Activated B cell treated with CpG ODN at 0.5 μM for 24 hours (primary cell): ENCODE measurements around the gene LIG3. TPM values are rescaled to one million over a fixed set of nuclear protein-coding genes. Genes with fewer than 3 reads are reported as not detected.
A peak's percentile ranks its signal among the peaks of the same experiment; 100 is the strongest.

Experiments used
- ATAC-seq: fragments of 200-7000 bp; cut with Tn5 transposase; one replicate; pipeline ENCODE4 v1.10.0; 2021; ENCODE audit warnings: low read depth, mild to moderate bottlenecking, moderate library complexity
- CTCF ChIA-PET: fragments of 350-600 bp; sonication (Branson Sonifier 250); formaldehyde crosslinking; loops from one replicate; lab custom pipeline; 2021; ENCODE audit warnings: antibody characterized with exemption; lab: Charles Lee
- POLR2A ChIA-PET: fragments of 350-600 bp; sonication (Branson Sonifier 250); formaldehyde crosslinking; loops from one replicate; lab custom pipeline; 2021; ENCODE audit warnings: antibody characterized with exemption; lab: Charles Lee
- DNase-seq: peaks from one replicate; pipeline ENCODE4 v3.0.0; 2022
- H3K27ac Mint-ChIP-seq: one replicate; pipeline ENCODE4 v1.8.0; 2020; ENCODE audit warnings: mixed read lengths
- H3K27me3 Mint-ChIP-seq: one replicate; pipeline ENCODE4 v1.8.0; 2021; ENCODE audit warnings: mixed read lengths
- H3K36me3 Mint-ChIP-seq: one replicate; pipeline ENCODE4 v1.8.0; 2021; ENCODE audit warnings: low read depth, mixed read lengths
- H3K4me1 Mint-ChIP-seq: one replicate; pipeline ENCODE4 v1.8.0; 2021; ENCODE audit warnings: mixed read lengths
- H3K4me3 Mint-ChIP-seq: one replicate; pipeline ENCODE4 v1.8.0; 2020; ENCODE audit warnings: mild to moderate bottlenecking, mixed read lengths
- H3K9me3 Mint-ChIP-seq: one replicate; pipeline ENCODE4 v1.8.0; 2020; ENCODE audit warnings: mixed read lengths
- CTCF ChIP-seq: fragments of 200-600 bp; IDR thresholded peaks from one replicate; pipeline ENCODE4 v1.8.0; 2022; ENCODE audit warnings: antibody characterized with exemption, mild to moderate bottlenecking
- intact Hi-C: fragments of 100-400 bp; cut with micrococcal nuclease; formaldehyde crosslinking; loops from one replicate; pipeline ENCODE4 v1.15.1; 2024
- total RNA-seq: library from RNA; stranded (reverse); gene quantifications from 2 replicates; pipeline ENCODE4 v1.2.3, GENCODE V29; 2022

LIG3 gene
- total RNA-seq, 1 donor from 2014 or later, result 42.4 TPM

- Mint-ChIP-seq H3K9me3 (no peaks in the 10 kb centered on the region), H3K4me1 (peaks cover 61% of the 10 kb centered on the region), H3K36me3 (peaks cover 3% of the 10 kb centered on the region), H3K27ac (peak overlapping the region; percentile 86), H3K27me3 (no peaks in the 10 kb centered on the region), H3K4me3 (peak overlapping the region; percentile 54)
- no peak for DNase-seq
- ChIA-PET POLR2A (interaction anchor here (2.4 kb wide), 1 partner anchor 12 kb away, joined by 18 read pairs; the partner anchor contains the start of gene RFFL), CTCF (interaction anchor here (0.9 kb wide), 1 partner anchor 92 kb away, joined by 3 read pairs; no protein-coding TSS in a partner anchor)
- intact Hi-C loops, result loop anchor here (1.0 kb wide), 2 partner anchors 12 to 38 kb away; partner anchors contain the start of gene RFFL
- no peak for TF ChIP-seq CTCF
- ATAC-seq, result peak; percentile 64
Measured at GRCh38 chr17:35051183-35051578, 70.9 kb downstream of the LIG3 start.

GRCh38 chr17:35051579-35052240 is 71.4 kb downstream of the LIG3 start:
- no peaks in the 10 kb centered on the region for H3K27me3 Mint-ChIP-seq
- peak overlapping the region; percentile 54 for H3K4me3 Mint-ChIP-seq
- peaks cover 55% of the 10 kb centered on the region for H3K4me1 Mint-ChIP-seq
- H3K27ac Mint-ChIP-seq, result peak overlapping the region; percentile 86
- DNase-seq, result no peak
- ChIA-PET POLR2A (interaction anchor here (2.4 kb wide), 1 partner anchor 12 kb away, joined by 18 read pairs; the partner anchor contains the start of gene RFFL), CTCF (interaction anchor here (0.9 kb wide), 1 partner anchor 92 kb away, joined by 3 read pairs; no protein-coding TSS in a partner anchor)
- peak; percentile 29 for ATAC-seq
- TF ChIP-seq CTCF, result no peak
- intact Hi-C loops, result loop anchor here (1.0 kb wide), 2 partner anchors 12 to 38 kb away; partner anchors contain the start of gene RFFL
- H3K9me3 Mint-ChIP-seq, result no peaks in the 10 kb centered on the region
- peaks cover 3% of the 10 kb centered on the region for H3K36me3 Mint-ChIP-seq

- H3K9me3 Mint-ChIP-seq, result no peaks in the 10 kb centered on the region
Measured at GRCh38 chr17:35052241-35052610, 71.9 kb downstream of the LIG3 start.

GRCh38 chr17:35052780-35053179 is 72.5 kb downstream of the LIG3 start:
- ChIA-PET CTCF (no interaction called here), POLR2A (interaction anchor here (1.5 kb wide), 1 partner anchor 35 kb away, joined by 3 read pairs; no protein-coding TSS in a partner anchor)
- DNase-seq, result no peak
- no peak for ATAC-seq
- Mint-ChIP-seq H3K27ac (peak overlapping the region; percentile 86), H3K36me3 (peaks cover 7% of the 10 kb centered on the region), H3K9me3 (no peaks in the 10 kb centered on the region), H3K4me3 (no peak overlapping the region), H3K27me3 (no peaks in the 10 kb centered on the region), H3K4me1 (peaks cover 50% of the 10 kb centered on the region)
- intact Hi-C loops, result no loop called here
- no peak for TF ChIP-seq CTCF

More at GRCh38 chr17:35052241-35052610, 71.9 kb downstream of the LIG3 start:
- H3K36me3 Mint-ChIP-seq, result peaks cover 3% of the 10 kb centered on the region
- peaks cover 50% of the 10 kb centered on the region for H3K4me1 Mint-ChIP-seq
- H3K27me3 Mint-ChIP-seq, result no peaks in the 10 kb centered on the region
- no peak overlapping the region for H3K4me3 Mint-ChIP-seq
- ChIA-PET CTCF (no interaction called here), POLR2A (interaction anchor here (1.5 to 2.4 kb wide), 2 partner anchors 11 to 36 kb away, joined by 3 to 18 read pairs; partner anchors contain the start of gene RFFL)
- TF ChIP-seq CTCF, result no peak
- DNase-seq (no peak), ATAC-seq (no peak)
- peak overlapping the region; percentile 86 for H3K27ac Mint-ChIP-seq
- intact Hi-C loops, result no loop called here

GRCh38 chr17:35053204-35053603 is 72.9 kb downstream of the LIG3 start:
- POLR2A ChIA-PET, result interaction anchor here (1.5 kb wide), 1 partner anchor 35 kb away, joined by 3 read pairs; no protein-coding TSS in a partner anchor
- no peak overlapping the region for H3K4me3 Mint-ChIP-seq

More at GRCh38 chr17:35053204-35053603, 72.9 kb downstream of the LIG3 start:
- TF ChIP-seq CTCF, result no peak
- Mint-ChIP-seq H3K27me3 (no peaks in the 10 kb centered on the region), H3K9me3 (no peaks in the 10 kb centered on the region), H3K36me3 (peaks cover 7% of the 10 kb centered on the region), H3K27ac (no peak overlapping the region), H3K4me1 (peaks cover 50% of the 10 kb centered on the region)
- ATAC-seq (no peak), DNase-seq (no peak)
- CTCF ChIA-PET, result interaction anchor here (1.3 kb wide), 1 partner anchor 11 kb away, joined by 3 read pairs; the partner anchor contains the start of gene RFFL
- intact Hi-C loops, result no loop called here
